HAP-1 (cell line): ENCODE measurements around the gene SNTG2.

Experiments used
- DNase-seq, 2 experiments: peaks; one replicate each; pipeline ENCODE4 v3.0.0-alpha.2; 2016 to 2020; ENCODE audit warnings: low spot score in 2 of 2
- H3K27me3 ChIP-seq: fragments of 250-450 bp; sonication (Bioruptor Pico); 2 replicates; pipeline ENCODE4 v1.5.1; 2020; ENCODE audit warnings: low read depth, mild to moderate bottlenecking, moderate library complexity
- H3K36me3 ChIP-seq: fragments of 250-450 bp; sonication (Bioruptor Pico); replicated peaks from 2 replicates; pipeline ENCODE4 v1.5.1; 2020; ENCODE audit warnings: mild to moderate bottlenecking
- H3K4me1 ChIP-seq: fragments of 250-450 bp; sonication (Bioruptor Pico); 2 replicates; pipeline ENCODE4 v1.5.1; 2020; ENCODE audit warnings: mild to moderate bottlenecking
- H3K4me3 ChIP-seq: fragments of 250-450 bp; sonication (Bioruptor Pico); 2 replicates; pipeline ENCODE4 v1.5.1; 2020; ENCODE audit warnings: mild to moderate bottlenecking, moderate library complexity
- H3K9me3 ChIP-seq: fragments of 250-450 bp; sonication (Bioruptor Pico); 2 replicates; pipeline ENCODE4 v1.5.1; 2020; ENCODE audit warnings: mild to moderate bottlenecking, moderate library complexity
- in situ Hi-C: fragments of 300-500 bp; cut with MboI; formaldehyde crosslinking; loops from 3 replicates; pipeline ENCODE4 v1.14.3; 2020; ENCODE audit warnings: low sequenced_read_pairs, inconsistent platforms, mixed read lengths

Gene SNTG2

GRCh38 chr2:1069847-1070246 is 119.2 kb downstream of the SNTG2 start:
- in situ Hi-C loops = no loop called here
- Histone ChIP-seq H3K4me1 (peaks cover 8% of the 10 kb centered on the region), H3K9me3 (no peaks in the 10 kb centered on the region), H3K4me3 (no peak overlapping the region), H3K36me3 (no peaks in the 10 kb centered on the region), H3K27me3 (no peaks in the 10 kb centered on the region)
- no peak for DNase-seq

DNA sequence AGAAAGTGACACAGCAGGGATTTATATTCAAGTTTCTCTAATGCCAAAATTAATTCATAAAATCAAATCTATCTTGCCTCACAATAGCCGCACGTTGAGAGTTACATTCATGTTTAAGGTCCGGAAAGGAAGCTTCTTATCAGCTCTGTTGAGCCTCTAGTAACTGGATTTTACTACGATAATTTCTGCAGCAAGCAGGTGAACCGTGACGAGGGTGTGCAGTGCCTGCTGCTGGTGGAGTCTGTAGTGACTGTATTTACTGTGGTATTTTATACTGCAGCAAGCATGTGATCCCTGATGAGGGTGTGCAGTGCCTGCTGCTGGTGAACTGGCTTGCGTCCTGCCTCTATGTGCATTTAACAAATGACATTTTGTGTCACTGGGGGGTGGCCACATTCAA is 120.0 kb downstream of the SNTG2 start:
- H3K27me3 ChIP-seq = no peaks in the 10 kb centered on the region
- no peaks in the 10 kb centered on the region for H3K9me3 ChIP-seq
- DNase-seq = no peak
- in situ Hi-C loops = no loop called here
- no peak overlapping the region for H3K4me3 ChIP-seq
- no peaks in the 10 kb centered on the region for H3K36me3 ChIP-seq
- peaks cover 10% of the 10 kb centered on the region for H3K4me1 ChIP-seq

- no peaks in the 10 kb centered on the region for H3K27me3 ChIP-seq
- in situ Hi-C loops = no loop called here
Observed at GRCh38 chr2:1071650-1072049, 121.0 kb downstream of the SNTG2 start.

DNA sequence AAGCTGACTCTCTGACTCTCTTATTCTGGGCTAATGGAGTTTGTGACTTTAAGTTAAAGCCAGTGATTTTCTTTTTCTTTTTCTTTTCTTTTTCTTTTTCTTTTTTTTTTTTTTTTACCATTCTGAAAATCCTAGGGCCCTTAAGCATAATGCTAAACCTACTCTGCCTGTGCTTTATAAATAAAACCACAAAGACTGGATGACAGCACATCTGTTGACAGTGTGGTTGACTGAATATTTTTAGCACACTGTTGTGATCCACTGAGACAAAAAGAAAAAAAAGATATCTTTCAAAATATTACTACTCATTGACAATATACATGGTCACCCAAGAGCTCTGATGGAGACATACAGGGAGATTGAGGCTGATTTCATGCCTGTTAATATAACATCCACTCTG is 121.6 kb downstream of the SNTG2 start:
- Histone ChIP-seq H3K4me1 (peaks cover 10% of the 10 kb centered on the region), H3K4me3 (no peak overlapping the region), H3K36me3 (no peaks in the 10 kb centered on the region), H3K27me3 (no peaks in the 10 kb centered on the region), H3K9me3 (no peaks in the 10 kb centered on the region)
- DNase-seq = no peak
- in situ Hi-C loops = no loop called here

More at GRCh38 chr2:1071650-1072049, 121.0 kb downstream of the SNTG2 start:
- Histone ChIP-seq H3K9me3 (no peaks in the 10 kb centered on the region), H3K4me3 (no peak overlapping the region), H3K36me3 (no peaks in the 10 kb centered on the region), H3K4me1 (peaks cover 10% of the 10 kb centered on the region)
- no peak for DNase-seq

- H3K4me1 ChIP-seq = 0 out of 2 replicates have a peak, but pooled peaks cover 2% of the 10 kb centered on the region
- no peak overlapping the region for H3K4me3 ChIP-seq
- no peaks in the 10 kb centered on the region for H3K36me3 ChIP-seq
- H3K9me3 ChIP-seq = no peaks in the 10 kb centered on the region
- H3K27me3 ChIP-seq = no peaks in the 10 kb centered on the region
- no peak for DNase-seq
- in situ Hi-C loops = no loop called here
Observed at GRCh38 chr2:1077911-1078310, 127.3 kb downstream of the SNTG2 start.

GRCh38 chr2:1078326-1078725 is 127.7 kb downstream of the SNTG2 start:
- in situ Hi-C loops = no loop called here
- no peaks in the 10 kb centered on the region for H3K9me3 ChIP-seq
- no peaks in the 10 kb centered on the region for H3K36me3 ChIP-seq
- no peaks in the 10 kb centered on the region for H3K27me3 ChIP-seq
- no peak for DNase-seq
- H3K4me3 ChIP-seq = no peak overlapping the region
- 0 out of 2 replicates have a peak, but pooled peaks cover 2% of the 10 kb centered on the region for H3K4me1 ChIP-seq

DNA sequence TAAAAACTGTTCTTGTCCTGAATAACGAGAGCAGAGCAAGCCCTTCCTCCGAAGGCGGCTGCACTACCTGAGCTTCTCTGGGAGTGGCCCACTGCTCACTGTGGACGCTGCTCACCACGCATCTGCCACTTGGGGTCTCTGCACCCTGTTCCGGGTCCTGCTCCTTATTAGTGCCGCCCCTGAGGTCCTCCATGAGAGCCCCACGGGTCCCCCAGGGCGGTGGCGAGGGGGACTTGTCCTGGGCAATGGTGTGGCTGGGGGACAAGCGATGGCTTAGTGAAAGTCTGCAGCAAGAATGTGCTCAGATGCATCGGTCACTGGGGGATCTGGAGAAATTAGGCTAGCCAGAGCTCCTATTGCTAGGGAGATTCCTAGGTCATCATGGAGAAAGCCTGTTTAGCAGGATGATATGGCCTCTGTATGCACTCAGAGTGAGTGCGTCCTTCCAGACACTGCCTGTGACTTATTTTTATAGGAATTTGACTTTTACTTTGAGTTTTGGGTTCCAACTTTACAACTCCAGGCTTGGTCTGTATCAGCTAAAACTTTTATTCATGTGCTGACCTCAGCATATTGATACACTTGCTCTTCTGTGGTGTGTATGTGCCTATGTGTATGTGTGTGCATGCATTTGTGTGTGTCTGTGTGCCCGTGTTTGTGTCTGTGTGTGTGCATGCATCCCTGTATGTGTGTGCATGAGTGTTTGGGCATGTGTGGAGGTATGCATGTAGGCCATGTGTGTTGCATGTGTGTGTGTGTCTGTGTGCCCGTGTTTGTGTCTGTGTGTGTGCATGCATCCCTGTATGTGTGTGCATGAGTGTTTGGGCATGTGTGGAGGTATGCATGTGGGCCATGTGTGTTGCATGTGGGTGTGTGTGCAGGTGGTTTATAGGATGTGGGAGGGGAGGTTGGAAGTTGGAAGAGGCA is 129.5 kb downstream of the SNTG2 start:
- H3K4me1 ChIP-seq = 0 out of 2 replicates have a peak, but pooled peaks cover 2% of the 10 kb centered on the region
- DNase-seq = no peak
- in situ Hi-C loops = no loop called here

DNA sequence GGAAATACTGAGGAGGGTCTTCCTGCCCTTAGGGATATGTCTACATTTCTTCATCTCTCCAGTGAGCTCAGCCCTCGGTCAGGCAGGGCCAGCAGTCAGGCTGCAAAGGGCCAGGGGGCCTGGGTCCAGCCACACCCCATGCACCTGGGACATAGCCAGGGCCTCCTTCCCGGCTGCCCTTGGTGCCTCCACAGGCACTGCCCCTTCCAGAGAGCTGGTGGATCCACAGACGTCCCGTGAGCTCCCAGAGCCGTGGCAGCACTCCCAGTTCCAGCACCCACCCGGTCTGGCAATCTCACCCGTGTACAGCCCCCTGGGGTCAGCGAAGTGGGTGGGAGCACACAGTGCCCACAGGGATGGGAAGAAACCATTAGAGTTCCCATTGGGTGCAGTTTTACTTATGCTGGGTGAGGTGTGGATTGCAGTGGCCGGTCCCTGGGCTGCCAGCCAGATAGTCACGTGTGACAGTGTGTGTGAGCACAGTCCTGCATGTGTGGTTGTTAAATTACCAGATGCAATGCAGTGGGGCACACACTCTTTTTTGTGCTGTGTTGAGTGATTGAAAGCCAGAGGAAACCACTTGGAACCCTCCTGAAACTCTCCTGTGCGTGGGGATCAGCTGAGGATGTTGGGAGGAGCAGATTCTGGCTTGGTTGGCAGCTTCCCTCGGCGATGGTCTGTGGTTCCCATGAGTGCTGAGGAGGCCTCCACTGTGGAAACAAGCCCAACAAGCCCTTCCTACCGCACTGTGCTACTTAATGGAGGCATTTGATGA is 131.0 kb downstream of the SNTG2 start:
- no peaks in the 10 kb centered on the region for H3K4me1 ChIP-seq
- no peaks in the 10 kb centered on the region for H3K36me3 ChIP-seq
- H3K9me3 ChIP-seq = no peaks in the 10 kb centered on the region
- no peak overlapping the region for H3K4me3 ChIP-seq
- no peaks in the 10 kb centered on the region for H3K27me3 ChIP-seq
- in situ Hi-C loops = no loop called here
- DNase-seq = no peak

More for the DNA sequence above, 129.5 kb downstream of the SNTG2 start:
- Histone ChIP-seq H3K4me3 (no peak overlapping the region), H3K27me3 (no peaks in the 10 kb centered on the region), H3K9me3 (no peaks in the 10 kb centered on the region), H3K36me3 (no peaks in the 10 kb centered on the region)

DNA sequence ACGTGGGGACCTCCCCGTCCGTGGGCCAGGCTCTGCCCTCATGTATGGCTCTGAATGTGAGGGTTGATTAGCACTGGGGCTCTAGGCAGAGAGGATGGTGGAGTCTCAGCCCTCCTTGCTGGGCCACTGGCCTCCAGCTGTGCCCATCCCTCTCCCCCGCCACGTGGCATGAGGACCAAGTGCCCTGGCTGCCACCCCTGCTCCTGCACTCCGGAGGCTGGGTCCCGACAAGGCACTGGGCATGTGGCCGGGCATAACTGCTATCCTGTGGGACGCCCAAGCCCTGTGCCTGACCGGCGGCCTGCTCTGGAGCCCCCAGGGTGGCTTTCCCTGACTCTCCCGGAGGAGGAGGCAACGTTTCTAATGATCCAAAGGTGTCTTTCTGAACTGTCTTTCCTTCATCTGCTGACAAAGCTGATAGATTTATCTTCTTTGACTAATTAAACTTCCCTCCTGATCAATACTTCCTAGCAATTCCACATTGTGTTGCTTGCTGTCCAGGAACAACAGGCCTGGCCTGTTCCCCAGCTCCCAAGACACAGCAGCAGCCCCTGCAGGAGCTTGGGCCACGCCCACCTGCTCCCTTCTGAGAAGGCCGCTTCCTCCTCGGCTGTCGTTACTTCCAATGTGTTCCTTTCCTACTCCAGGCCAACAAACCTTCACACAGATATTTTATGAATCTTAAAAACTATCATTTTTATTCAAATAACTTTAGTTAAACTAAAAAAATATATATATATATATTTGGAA is 132.0 kb downstream of the SNTG2 start:
- no peaks in the 10 kb centered on the region for H3K9me3 ChIP-seq
- H3K4me1 ChIP-seq = no peaks in the 10 kb centered on the region
- DNase-seq = no peak
- in situ Hi-C loops = no loop called here
- H3K4me3 ChIP-seq = no peak overlapping the region
- no peaks in the 10 kb centered on the region for H3K36me3 ChIP-seq
- no peaks in the 10 kb centered on the region for H3K27me3 ChIP-seq

DNA sequence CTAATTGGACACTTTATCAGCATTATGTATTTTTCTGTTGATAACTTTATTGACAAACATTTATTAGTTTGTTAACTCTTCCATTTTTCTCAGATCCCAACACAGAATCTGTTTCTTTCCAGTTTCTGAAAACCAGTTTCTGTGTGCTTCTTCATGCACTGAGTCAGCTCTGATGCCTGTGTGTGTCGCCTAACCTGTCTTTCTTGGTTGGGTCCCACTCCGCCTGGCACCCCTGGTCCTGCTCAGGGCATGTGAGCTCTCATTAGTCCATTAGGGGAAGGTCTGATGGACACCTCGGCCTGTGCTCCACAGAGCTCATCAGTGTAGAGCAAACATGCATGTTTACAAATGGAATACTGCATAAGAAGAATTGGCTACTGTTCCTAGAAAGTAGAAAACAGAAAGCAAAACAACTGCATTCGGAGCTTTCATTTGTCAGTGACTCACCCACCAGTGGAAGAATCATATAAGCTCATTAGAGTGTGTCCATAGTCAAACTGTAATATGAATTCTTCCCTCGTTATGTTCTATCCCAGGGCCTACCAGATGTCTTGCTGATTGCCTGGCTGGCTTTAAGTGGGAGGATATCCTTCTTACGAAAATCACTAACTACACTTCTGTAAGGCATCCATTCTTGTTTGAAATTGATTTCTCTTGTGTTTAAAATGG is 137.7 kb downstream of the SNTG2 start:
- DNase-seq = no peak
- Histone ChIP-seq H3K4me3 (no peak overlapping the region), H3K4me1 (peaks cover 4% of the 10 kb centered on the region; the same call in 1 of the 2 replicates), H3K36me3 (no peaks in the 10 kb centered on the region), H3K9me3 (no peaks in the 10 kb centered on the region), H3K27me3 (no peaks in the 10 kb centered on the region)
- in situ Hi-C loops = no loop called here

GRCh38 chr2:1088940-1089339 is 138.3 kb downstream of the SNTG2 start:
- Histone ChIP-seq H3K4me1 (peaks cover 4% of the 10 kb centered on the region; the same call in 1 of the 2 replicates), H3K4me3 (no peak overlapping the region), H3K36me3 (no peaks in the 10 kb centered on the region), H3K9me3 (no peaks in the 10 kb centered on the region), H3K27me3 (no peaks in the 10 kb centered on the region)
- no peak for DNase-seq
- in situ Hi-C loops = no loop called here

- in situ Hi-C loops = no loop called here
- H3K9me3 ChIP-seq = no peaks in the 10 kb centered on the region
- peak in 1 of 2 experiments; percentile 41 for DNase-seq
- no peak overlapping the region for H3K4me3 ChIP-seq
- no peaks in the 10 kb centered on the region for H3K27me3 ChIP-seq
- H3K36me3 ChIP-seq = no peaks in the 10 kb centered on the region
- H3K4me1 ChIP-seq = peaks cover 4% of the 10 kb centered on the region; the same call in 1 of the 2 replicates
Observed at GRCh38 chr2:1091895-1092585, 141.4 kb downstream of the SNTG2 start.
